Measurements from ENCODE around the gene TECPR2. TPM values are rescaled to one million over a fixed set of nuclear protein-coding genes. Genes with fewer than 3 reads are reported as not detected.

The TECPR2 gene
- polyA plus RNA-seq, 1 experiment, result 12.4 TPM

DNA sequence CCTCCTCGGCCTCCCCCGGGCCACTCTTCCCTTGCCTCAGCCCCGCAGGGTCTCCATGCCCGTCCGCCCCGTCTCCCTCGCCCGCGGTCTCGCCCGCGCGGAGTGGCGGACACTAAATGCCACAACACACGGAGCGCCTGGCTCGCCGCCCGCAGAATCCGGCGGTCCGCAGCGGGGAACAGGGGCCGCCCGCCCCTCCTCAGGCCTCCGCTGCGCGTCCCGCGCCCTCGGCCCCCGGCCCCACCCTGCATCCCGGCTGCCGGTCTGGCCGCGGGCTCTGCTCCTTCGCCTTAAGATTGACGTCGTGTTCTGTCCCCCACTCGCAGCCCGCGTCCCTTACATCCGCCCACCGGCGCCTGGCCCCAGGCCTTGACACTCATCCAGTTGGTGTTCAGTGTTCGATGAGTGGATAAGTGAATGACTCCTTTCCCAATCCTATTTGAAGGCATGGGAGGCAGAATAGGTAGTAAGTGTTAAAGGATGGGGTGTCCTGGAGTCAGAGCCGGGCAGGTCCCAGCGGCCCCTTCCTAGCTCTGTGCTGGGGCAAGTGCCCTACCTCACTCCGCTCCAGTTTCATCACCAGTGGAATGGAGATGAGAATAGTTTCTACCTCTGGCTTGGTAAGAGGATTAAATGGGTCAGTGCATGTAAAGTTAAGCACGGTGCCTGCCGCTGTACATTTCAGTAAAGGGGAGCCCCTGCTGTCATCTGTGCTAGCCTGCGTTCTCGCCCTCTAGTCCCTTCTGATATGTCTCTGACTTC is 622 bp downstream of the TECPR2 start:
- H3K27me3 ChIP-seq (ENCODE audit: control insufficient read depth, insufficient read depth, low read length), result no peaks in the 10 kb centered on the region
- H3K27ac ChIP-seq (ENCODE audit: low read depth, low read length), result peak overlapping the region; percentile 48
- no peak for DNase-seq (ENCODE audit: low read depth, low spot score)
- no peaks in the 10 kb centered on the region for H3K9me3 ChIP-seq (ENCODE audit: control insufficient read depth, insufficient read depth, low read length)
- H3K4me3 ChIP-seq (ENCODE audit: low read depth, low read length), result peak overlapping the region; percentile 87
- POLR2A ChIA-PET, result interaction anchor here (1.0 to 1.3 kb wide), 3 partner anchors 12 to 43 kb away, joined by 3 to 4 read pairs (median 4); no protein-coding TSS in a partner anchor
- CTCF ChIA-PET, result no interaction called here
- TF ChIP-seq, protein P1, sequence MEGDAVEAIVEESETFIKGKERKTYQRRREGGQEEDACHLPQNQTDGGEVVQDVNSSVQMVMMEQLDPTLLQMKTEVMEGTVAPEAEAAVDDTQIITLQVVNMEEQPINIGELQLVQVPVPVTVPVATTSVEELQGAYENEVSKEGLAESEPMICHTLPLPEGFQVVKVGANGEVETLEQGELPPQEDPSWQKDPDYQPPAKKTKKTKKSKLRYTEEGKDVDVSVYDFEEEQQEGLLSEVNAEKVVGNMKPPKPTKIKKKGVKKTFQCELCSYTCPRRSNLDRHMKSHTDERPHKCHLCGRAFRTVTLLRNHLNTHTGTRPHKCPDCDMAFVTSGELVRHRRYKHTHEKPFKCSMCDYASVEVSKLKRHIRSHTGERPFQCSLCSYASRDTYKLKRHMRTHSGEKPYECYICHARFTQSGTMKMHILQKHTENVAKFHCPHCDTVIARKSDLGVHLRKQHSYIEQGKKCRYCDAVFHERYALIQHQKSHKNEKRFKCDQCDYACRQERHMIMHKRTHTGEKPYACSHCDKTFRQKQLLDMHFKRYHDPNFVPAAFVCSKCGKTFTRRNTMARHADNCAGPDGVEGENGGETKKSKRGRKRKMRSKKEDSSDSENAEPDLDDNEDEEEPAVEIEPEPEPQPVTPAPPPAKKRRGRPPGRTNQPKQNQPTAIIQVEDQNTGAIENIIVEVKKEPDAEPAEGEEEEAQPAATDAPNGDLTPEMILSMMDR (IDR thresholded peaks at IDR 0.05; ENCODE audit: low read depth, low read length), result no peak

- CTCF ChIA-PET, result interaction anchor here (1.2 kb wide), 2 partner anchors 68 to 154 kb away, joined by 3 read pairs; no protein-coding TSS in a partner anchor
- Histone ChIP-seq H3K27ac (ENCODE audit: low read depth, low read length) (no peak overlapping the region), H3K4me3 (ENCODE audit: low read depth, low read length) (no peak overlapping the region), H3K27me3 (ENCODE audit: control insufficient read depth, insufficient read depth, low read length) (no peaks in the 10 kb centered on the region), H3K9me3 (ENCODE audit: control insufficient read depth, insufficient read depth, low read length) (no peaks in the 10 kb centered on the region)
- POLR2A ChIA-PET, result no interaction called here
- TF ChIP-seq, protein P1 (IDR thresholded peaks at IDR 0.05; ENCODE audit: low read depth, low read length), result no peak
- no peak for DNase-seq (ENCODE audit: low read depth, low spot score)
Measured at GRCh38 chr14:102370305-102370809, 7.6 kb downstream of the TECPR2 start.

GRCh38 chr14:102371361-102371760 is 8.6 kb downstream of the TECPR2 start:
- Histone ChIP-seq H3K27me3 (ENCODE audit: control insufficient read depth, insufficient read depth, low read length) (no peaks in the 10 kb centered on the region), H3K4me3 (ENCODE audit: low read depth, low read length) (no peak overlapping the region), H3K27ac (ENCODE audit: low read depth, low read length) (no peak overlapping the region), H3K9me3 (ENCODE audit: control insufficient read depth, insufficient read depth, low read length) (no peaks in the 10 kb centered on the region)
- CTCF ChIA-PET, result no interaction called here
- POLR2A ChIA-PET, result no interaction called here
- DNase-seq (ENCODE audit: low read depth, low spot score), result no peak
- TF ChIP-seq, protein P1 (IDR thresholded peaks at IDR 0.05; ENCODE audit: low read depth, low read length), result no peak

DNA sequence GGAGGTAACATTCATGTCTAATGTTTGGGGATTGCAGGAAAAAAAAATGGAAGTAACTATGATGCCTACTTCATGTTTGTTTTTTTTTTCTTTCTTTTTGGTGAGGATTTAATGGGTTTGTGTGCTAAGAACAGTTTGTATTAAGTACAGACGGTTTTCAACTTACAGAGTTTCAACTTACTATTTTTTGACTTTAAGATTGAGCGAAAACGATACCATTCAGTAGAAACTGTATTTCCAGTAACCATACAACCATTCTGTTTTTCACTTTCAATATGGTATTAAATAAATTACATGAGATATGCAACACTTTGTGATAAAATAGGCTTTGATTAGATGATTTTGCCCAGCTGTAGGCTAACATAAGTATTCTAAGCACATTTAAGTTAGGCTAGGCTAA is 10.4 kb downstream of the TECPR2 start:
- Histone ChIP-seq H3K27me3 (ENCODE audit: control insufficient read depth, insufficient read depth, low read length) (no peaks in the 10 kb centered on the region), H3K4me3 (ENCODE audit: low read depth, low read length) (no peak overlapping the region), H3K27ac (ENCODE audit: low read depth, low read length) (no peak overlapping the region), H3K9me3 (ENCODE audit: control insufficient read depth, insufficient read depth, low read length) (no peaks in the 10 kb centered on the region)
- DNase-seq (ENCODE audit: low read depth, low spot score), result no peak
- TF ChIP-seq, protein P1 (IDR thresholded peaks at IDR 0.05; ENCODE audit: low read depth, low read length), result no peak
- ChIA-PET POLR2A (no interaction called here), CTCF (no interaction called here)

DNA sequence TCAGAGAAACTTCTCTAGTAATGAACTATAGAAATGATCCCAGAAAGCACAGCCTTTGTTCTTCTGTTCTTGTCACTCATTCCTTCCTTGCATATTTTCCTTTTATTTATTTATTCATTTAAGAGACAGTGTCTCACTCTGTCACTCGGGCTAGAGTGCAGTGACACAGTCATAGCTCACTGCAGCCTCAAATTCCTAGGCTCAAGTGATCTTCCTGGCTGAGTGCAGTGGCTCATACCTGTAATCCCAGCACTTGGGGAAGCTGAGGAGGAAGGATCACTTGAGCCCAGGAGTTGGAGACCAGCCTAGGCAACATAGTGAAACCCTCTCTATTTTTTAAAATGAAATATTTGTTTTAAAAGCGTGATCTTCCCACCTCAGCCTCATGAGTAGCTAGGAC is 11.5 kb downstream of the TECPR2 start:
- TF ChIP-seq, protein P1 (IDR thresholded peaks at IDR 0.05; ENCODE audit: low read depth, low read length), result no peak
- H3K9me3 ChIP-seq (ENCODE audit: control insufficient read depth, insufficient read depth, low read length), result no peaks in the 10 kb centered on the region
- no peaks in the 10 kb centered on the region for H3K27me3 ChIP-seq (ENCODE audit: control insufficient read depth, insufficient read depth, low read length)
- ChIA-PET CTCF (interaction anchor here (0.9 kb wide), 1 partner anchor 64 kb away, joined by 3 read pairs; no protein-coding TSS in a partner anchor), POLR2A (no interaction called here)
- H3K27ac ChIP-seq (ENCODE audit: low read depth, low read length), result no peak overlapping the region
- no peak overlapping the region for H3K4me3 ChIP-seq (ENCODE audit: low read depth, low read length)
- DNase-seq (ENCODE audit: low read depth, low spot score), result no peak
